ENCODE measurements around the gene EPGN.
"Not testable (repeated sequence)": the region's sequence is repeated elsewhere in the genome, so short reads cannot be mapped to it uniquely, and the experiment has no call there.

Gene EPGN

GRCh38 chr4:74334636-74335035, 26.4 kb downstream of the EPGN start:
- Histone ChIP-seq H3K4me3 (no peak overlapping the region), H3K27ac (no peak overlapping the region)

- no peak overlapping the region for H3K27ac ChIP-seq
- H3K4me3 ChIP-seq, result no peak overlapping the region
Measured at GRCh38 chr4:74335341-74336021, 27.2 kb downstream of the EPGN start.

DNA sequence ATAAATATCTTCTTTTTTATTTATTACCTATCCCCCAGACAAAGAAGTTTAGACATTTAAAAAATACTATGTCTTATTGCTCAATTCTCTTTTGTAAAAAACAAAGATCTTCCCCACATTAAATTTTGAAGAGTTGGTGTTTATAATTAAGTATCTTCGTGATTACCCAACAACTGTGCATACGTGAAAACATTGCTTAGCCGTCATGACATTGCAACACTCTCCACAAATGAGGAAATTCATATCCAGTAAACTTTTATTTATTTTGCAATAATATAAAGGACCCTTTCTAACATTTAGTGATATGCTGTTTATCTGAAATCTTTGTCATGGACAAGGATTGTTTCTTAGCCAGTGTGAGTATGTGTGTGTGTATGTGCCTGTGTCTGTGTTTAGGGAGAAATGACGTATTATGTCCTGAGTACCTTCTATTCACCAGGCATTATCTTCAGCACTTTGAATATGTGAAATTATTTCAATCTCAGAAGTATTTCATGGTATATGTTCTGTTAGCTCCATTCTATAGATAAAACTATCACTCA, 30.6 kb downstream of the EPGN start:
- Histone ChIP-seq H3K27ac (no peak overlapping the region), H3K4me3 (no peak overlapping the region)

- H3K4me3 ChIP-seq, result no peak overlapping the region
- H3K27ac ChIP-seq, result no peak overlapping the region
Measured at GRCh38 chr4:74339501-74339900, 31.2 kb downstream of the EPGN start.

DNA sequence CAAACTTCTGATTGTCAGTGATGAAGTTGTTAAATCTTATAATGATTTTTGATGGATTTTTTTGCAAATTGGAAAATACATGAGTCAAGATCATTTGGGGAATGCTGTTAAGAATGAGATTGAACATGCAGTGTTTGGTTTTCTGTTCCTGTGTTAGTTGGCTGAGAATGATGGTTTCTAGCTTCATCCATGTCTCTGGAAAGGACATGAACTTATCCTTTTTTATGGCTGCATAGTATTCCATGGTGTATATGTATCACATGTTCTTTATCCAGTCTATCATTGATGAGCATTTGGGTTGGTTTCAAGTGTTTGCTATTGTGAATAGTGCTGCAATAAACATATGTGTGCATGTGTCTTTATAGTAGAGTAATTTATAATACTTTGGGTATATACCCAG, 32.2 kb downstream of the EPGN start:
- not testable (repeated sequence) for H3K4me3 ChIP-seq, H3K27ac ChIP-seq

- Histone ChIP-seq H3K27ac (no peak overlapping the region), H3K4me3 (no peak overlapping the region)
Measured at GRCh38 chr4:74344031-74344430, 35.8 kb downstream of the EPGN start.

GRCh38 chr4:74353858-74354257, 45.6 kb downstream of the EPGN start:
- H3K27ac ChIP-seq, result no peak overlapping the region
- no peak overlapping the region for H3K4me3 ChIP-seq

DNA sequence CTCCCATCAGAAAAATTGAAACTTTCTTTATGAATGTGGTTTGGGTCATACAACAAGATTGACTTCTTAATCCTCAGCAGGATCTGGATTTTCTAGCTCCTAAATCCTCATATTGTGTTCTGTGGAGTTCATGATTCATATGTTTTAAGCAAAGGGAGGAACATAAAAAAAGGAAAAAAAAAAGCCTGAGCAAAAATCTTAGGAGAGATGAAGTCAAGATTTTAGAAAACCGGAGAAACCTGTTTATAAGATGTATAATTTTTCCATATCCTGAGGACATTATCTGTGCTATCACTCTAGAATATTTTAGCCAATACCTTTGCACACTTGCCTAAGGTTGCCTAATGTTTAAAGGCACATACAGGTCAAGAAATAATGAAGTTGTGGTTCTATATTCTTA, 49.7 kb downstream of the EPGN start:
- Histone ChIP-seq H3K4me3 (no peak overlapping the region), H3K27ac (no peak overlapping the region)

- Histone ChIP-seq H3K27ac (no peak overlapping the region), H3K4me3 (no peak overlapping the region)
Measured at GRCh38 chr4:74361671-74362070, 53.4 kb downstream of the EPGN start.

DNA sequence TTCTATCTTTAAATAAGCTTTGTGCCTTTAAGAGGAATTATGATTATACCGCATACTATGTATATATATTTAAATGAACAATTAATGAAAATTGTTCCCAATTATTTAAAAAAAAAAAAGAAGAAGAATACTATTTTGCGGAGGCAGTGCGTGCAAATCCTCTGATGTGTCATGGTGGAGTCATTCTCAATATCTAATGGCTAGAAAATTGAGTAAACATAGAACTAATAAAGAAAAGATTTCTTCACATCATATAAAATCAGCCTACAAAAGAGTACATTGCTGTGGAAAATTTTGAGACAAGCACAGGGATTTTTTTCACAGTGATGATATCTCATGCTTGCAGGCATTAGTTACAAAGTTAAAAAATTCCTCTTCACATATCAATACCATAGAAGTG, 54.1 kb downstream of the EPGN start:
- Histone ChIP-seq H3K4me3 (no peak overlapping the region), H3K27ac (no peak overlapping the region)

- peak overlapping the region in 2 of 7 experiments; percentile 33 to 35 for H3K4me3 ChIP-seq
- H3K27ac ChIP-seq, result peak overlapping the region in 5 of 21 experiments; percentile 1 to 63 (median 28)
Measured at GRCh38 chr4:74364256-74364651, 56.0 kb downstream of the EPGN start.

DNA sequence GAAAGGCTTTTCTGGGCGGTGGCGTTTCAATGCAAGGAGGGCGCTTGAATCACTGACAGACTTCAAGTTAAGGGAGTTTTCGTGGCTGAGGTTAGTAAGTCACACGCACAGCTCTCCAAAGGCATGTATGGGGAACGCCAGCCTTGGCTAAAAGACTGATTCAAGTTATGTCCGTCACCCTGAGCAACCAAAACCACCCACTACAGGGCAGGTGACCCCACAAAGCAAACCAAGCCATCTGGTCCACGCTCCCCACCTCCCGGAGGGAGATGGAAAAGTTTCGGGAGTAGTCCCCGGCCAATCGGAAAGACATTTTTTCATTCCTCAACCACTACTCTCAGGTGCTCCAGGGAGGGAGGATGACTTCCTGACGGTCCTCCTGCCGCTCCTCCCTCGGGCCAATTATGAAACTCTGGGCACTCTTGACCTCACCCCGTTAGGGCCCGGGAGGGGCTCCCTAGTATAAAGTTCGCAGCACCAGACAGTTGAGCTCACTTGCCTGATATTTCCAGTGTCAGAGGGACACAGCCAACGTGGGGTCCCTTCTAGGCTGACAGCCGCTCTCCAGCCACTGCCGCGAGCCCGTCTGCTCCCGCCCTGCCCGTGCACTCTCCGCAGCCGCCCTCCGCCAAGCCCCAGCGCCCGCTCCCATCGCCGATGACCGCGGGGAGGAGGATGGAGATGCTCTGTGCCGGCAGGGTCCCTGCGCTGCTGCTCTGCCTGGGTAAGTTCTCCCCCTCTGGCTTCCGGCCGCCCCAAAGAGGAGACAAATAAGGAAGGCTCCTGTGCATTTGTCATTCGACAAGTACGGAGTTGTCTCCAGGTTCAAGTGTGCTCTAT, 56.6 kb downstream of the EPGN start, which contains the start of gene EREG:
Gene EREG (plus strand): TSS at position 494 of the 840 bp plus-strand sequence. CDS start 164 bp downstream, at position 658.
- H3K4me3 ChIP-seq, result peak within 1 kb of the TSS; percentile 11 to 35 (median 31)
- peak within 1 kb of the TSS in 8 of 21 experiments; percentile 1 to 63 (median 23) for H3K27ac ChIP-seq

GRCh38 chr4:74365761-74366160, 57.5 kb downstream of the EPGN start:
- H3K4me3 ChIP-seq, result peak overlapping the region in 6 of 7 experiments; percentile 10 to 35 (median 32)
- peak overlapping the region in 5 of 21 experiments; percentile 13 to 63 (median 25) for H3K27ac ChIP-seq

Measured in skin epidermis (tissue), 12 donors.